ENCODE measurements around the gene NYAP1. TPM values are rescaled to one million over a fixed set of nuclear protein-coding genes. Genes with fewer than 3 reads are reported as not detected.
A peak's percentile ranks its signal among the peaks of the same experiment; 100 is the strongest.
"Not testable (repeated sequence)": the region's sequence is repeated elsewhere in the genome, so short reads cannot be mapped to it uniquely, and the experiment has no call there.

NYAP1 gene
- total RNA-seq, 1 donor from 2014 or later: 0.38 TPM

DNA sequence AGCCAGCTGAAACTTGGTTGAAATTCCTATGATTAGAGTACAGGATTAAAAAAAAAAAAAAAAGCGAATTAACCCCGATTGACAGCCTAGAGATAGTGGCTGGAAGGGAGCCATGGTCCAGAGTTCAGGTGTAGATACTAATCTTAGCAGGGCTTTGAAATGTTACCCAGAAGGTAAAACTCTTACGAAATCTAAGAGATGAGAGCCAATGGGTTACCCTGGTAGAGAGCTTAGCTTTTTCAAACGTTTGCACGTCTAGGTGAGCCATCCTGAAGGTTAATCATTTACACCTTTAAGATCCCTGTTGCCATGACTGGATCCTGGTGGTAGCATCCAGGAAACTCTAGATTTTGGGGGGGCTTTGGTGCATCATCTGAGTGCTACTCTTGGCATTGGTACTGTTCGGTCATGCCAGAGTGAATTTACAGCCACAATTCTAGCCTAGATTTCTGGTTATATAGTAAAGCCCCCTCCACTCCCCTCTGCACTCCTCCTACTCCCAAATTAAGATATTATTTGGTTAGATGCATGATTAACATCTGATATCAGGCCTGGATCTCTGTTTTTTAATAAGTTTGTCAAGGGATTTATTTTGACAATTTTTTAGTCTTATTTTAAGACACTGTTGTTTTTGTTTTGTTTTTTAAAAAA, 56.5 kb downstream of the NYAP1 start:
- peaks cover 41% of the 10 kb centered on the region for H3K4me1 ChIP-seq
- TF ChIP-seq CTCF (IDR thresholded peaks at IDR 0.05; ENCODE audit: borderline replicate concordance): no peak
- no peaks in the 10 kb centered on the region for H3K36me3 ChIP-seq
- no peak for DNase-seq
- H3K9me3 ChIP-seq (replicated peaks): no peaks in the 10 kb centered on the region
- no peak overlapping the region for H3K27ac ChIP-seq (replicated peaks)
- H3K4me3 ChIP-seq: peak overlapping the region; percentile 95
- intact Hi-C loops (cut with micrococcal nuclease): loop anchor here (10.0 kb wide), 1 partner anchor 65 kb away; the partner anchor contains the start of gene TSC22D4
- no peaks in the 10 kb centered on the region for H3K27me3 ChIP-seq (ENCODE audit: low read depth)

DNA sequence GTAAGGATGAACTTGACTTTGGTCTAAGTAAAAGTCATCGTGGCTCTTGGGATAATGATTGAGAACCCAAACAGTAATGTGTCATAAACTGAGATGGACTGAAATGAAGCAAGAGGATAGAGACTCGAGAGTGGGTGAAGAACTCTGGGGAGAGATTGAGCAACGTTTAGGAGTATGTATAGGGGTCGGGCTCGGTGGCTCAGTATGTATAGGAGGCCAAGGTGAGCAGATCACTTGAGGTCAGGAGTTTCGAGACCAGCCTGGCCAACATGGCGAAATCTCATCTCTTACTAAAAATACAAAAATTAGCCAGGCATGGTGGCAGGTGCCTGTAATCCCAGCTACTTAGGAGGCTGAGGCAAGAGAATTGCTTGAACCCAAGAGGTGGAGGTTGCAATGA, 57.6 kb downstream of the NYAP1 start:
- intact Hi-C loops (cut with micrococcal nuclease): loop anchor here (10.0 kb wide), 1 partner anchor 67 kb away; the partner anchor contains the start of gene TSC22D4
- H3K4me1 ChIP-seq: peaks cover 52% of the 10 kb centered on the region

GRCh38 chr7:100543586-100543985, 59.9 kb downstream of the NYAP1 start:
- no peak for TF ChIP-seq CTCF (IDR thresholded peaks at IDR 0.05; ENCODE audit: borderline replicate concordance)
- Histone ChIP-seq H3K4me1 (peaks cover 68% of the 10 kb centered on the region), H3K9me3 (replicated peaks) (no peaks in the 10 kb centered on the region), H3K27ac (replicated peaks) (peak overlapping the region; percentile 90), H3K36me3 (no peaks in the 10 kb centered on the region), H3K27me3 (ENCODE audit: low read depth) (no peaks in the 10 kb centered on the region), H3K4me3 (no peak overlapping the region)
- no peak for DNase-seq
- intact Hi-C loops (cut with micrococcal nuclease): loop anchor here (10.0 kb wide), 1 partner anchor 69 kb away; the partner anchor contains the start of gene TSC22D4

More for the DNA sequence above, 57.6 kb downstream of the NYAP1 start:
- not testable (repeated sequence) for H3K9me3 ChIP-seq (replicated peaks); H3K36me3 ChIP-seq; DNase-seq; H3K27ac ChIP-seq (replicated peaks); H3K4me3 ChIP-seq; H3K27me3 ChIP-seq (ENCODE audit: low read depth)

DNA sequence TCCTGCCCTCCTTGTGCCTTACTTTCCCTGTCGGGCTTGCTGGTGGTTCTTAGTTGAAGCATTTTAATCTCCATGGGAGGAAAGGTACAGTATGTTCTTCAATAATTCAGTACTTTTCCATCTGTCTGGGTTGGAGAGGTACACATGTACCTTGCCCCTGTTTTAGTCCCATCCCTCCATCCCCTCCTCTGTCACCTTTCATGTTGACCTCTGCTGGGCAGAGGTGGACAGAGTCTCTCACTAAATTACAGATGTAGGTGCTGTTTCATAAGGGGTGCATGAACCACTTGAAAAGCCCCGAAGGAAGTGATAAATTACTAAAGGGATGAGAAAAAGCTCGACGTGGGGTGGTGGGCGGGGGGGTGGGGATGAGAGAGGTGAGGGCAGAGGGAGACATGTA, 60.7 kb downstream of the NYAP1 start:
- Histone ChIP-seq H3K9me3 (replicated peaks) (no peaks in the 10 kb centered on the region), H3K27me3 (ENCODE audit: low read depth) (no peaks in the 10 kb centered on the region), H3K4me1 (peaks cover 70% of the 10 kb centered on the region), H3K27ac (replicated peaks) (peak overlapping the region; percentile 90), H3K4me3 (no peak overlapping the region), H3K36me3 (peaks cover 4% of the 10 kb centered on the region)
- intact Hi-C loops (cut with micrococcal nuclease): loop anchor here (10.0 kb wide), 1 partner anchor 70 kb away; the partner anchor contains the start of gene TSC22D4
- no peak for DNase-seq
- TF ChIP-seq CTCF (IDR thresholded peaks at IDR 0.05; ENCODE audit: borderline replicate concordance): no peak

Other genes with a start within 250 kb of the NYAP1 start
- gene SPDYE3, start 176.2 kb upstream of the NYAP1 start, total RNA-seq: not detected
- 10.6 TPM for gene PILRB, start 125.8 kb upstream of the NYAP1 start, total RNA-seq
- gene PILRA, start 110.4 kb upstream of the NYAP1 start, total RNA-seq: 2.0 TPM
- gene ZCWPW1, start 55.2 kb upstream of the NYAP1 start, total RNA-seq: 4.6 TPM
- gene MEPCE, start 54.1 kb upstream of the NYAP1 start, total RNA-seq: 23.6 TPM
- gene PPP1R35, start 47.4 kb upstream of the NYAP1 start, total RNA-seq: 10.8 TPM
- 0.88 TPM for gene SPACDR, start 19.7 kb upstream of the NYAP1 start, total RNA-seq
- gene TSC22D4, start 4.7 kb upstream of the NYAP1 start, total RNA-seq: 47.5 TPM
- 26.6 TPM for gene AGFG2, start 55.3 kb downstream of the NYAP1 start, total RNA-seq
- gene SAP25, start 90.0 kb downstream of the NYAP1 start, total RNA-seq: 1.1 TPM
- 26.6 TPM for gene LRCH4, start 102.2 kb downstream of the NYAP1 start, total RNA-seq
- gene FBXO24, start 102.4 kb downstream of the NYAP1 start, total RNA-seq: 0.25 TPM
- gene PCOLCE, start 118.4 kb downstream of the NYAP1 start, total RNA-seq: 40.8 TPM
- gene MOSPD3, start 128.6 kb downstream of the NYAP1 start, total RNA-seq: 10.2 TPM
- 0.25 TPM for gene TFR2, start 157.6 kb downstream of the NYAP1 start, total RNA-seq
- gene ACTL6B, start 172.5 kb downstream of the NYAP1 start, total RNA-seq: not detected
- 98.3 TPM for gene GNB2, start 189.8 kb downstream of the NYAP1 start, total RNA-seq
- gene GIGYF1, start 210.3 kb downstream of the NYAP1 start, total RNA-seq: 24.5 TPM
- 30.6 TPM for gene POP7, start 222.2 kb downstream of the NYAP1 start, total RNA-seq
- gene EPO, start 236.5 kb downstream of the NYAP1 start, total RNA-seq: not detected
- gene ZAN, start 249.7 kb downstream of the NYAP1 start, total RNA-seq: not detected